Measurements from ENCODE around the gene DPY19L1.
"Not testable (repeated sequence)": the region's sequence is repeated elsewhere in the genome, so short reads cannot be mapped to it uniquely, and the experiment has no call there.

DPY19L1 gene

GRCh38 chr7:35037211-35037525 is at the start of gene DPY19L1:
Gene DPY19L1, minus strand, starts transcription at chr7:35037485. Its CDS starts 91 bp downstream, at chr7:35037394.
- DNase-seq, result no peak

- not testable (repeated sequence) for DNase-seq
Observed at GRCh38 chr7:35079517-35079916, 42.2 kb upstream of the DPY19L1 start.

GRCh38 chr7:35074008-35074407 is 36.7 kb upstream of the DPY19L1 start:
- DNase-seq, result not testable (repeated sequence)

- not testable (repeated sequence) for DNase-seq
Observed at GRCh38 chr7:35072950-35073827, 35.9 kb upstream of the DPY19L1 start.

- DNase-seq, result not testable (repeated sequence)
Observed at GRCh38 chr7:35069084-35069483, 31.8 kb upstream of the DPY19L1 start.

GRCh38 chr7:35065382-35065781 is 28.1 kb upstream of the DPY19L1 start:
- DNase-seq, result not testable (repeated sequence)

GRCh38 chr7:35058571-35058970 is 21.3 kb upstream of the DPY19L1 start:
- DNase-seq, result not testable (repeated sequence)

- not testable (repeated sequence) for DNase-seq
Observed at GRCh38 chr7:35057505-35058451, 20.5 kb upstream of the DPY19L1 start.

GRCh38 chr7:35055733-35056132 is 18.4 kb upstream of the DPY19L1 start:
- DNase-seq, result not testable (repeated sequence)

GRCh38 chr7:35053488-35054175 is 16.3 kb upstream of the DPY19L1 start:
- not testable (repeated sequence) for DNase-seq

GRCh38 chr7:35048390-35048789 is 11.1 kb upstream of the DPY19L1 start:
- not testable (repeated sequence) for DNase-seq

GRCh38 chr7:35047912-35048305 is 10.6 kb upstream of the DPY19L1 start:
- not testable (repeated sequence) for DNase-seq

GRCh38 chr7:35047263-35047911 is 10.1 kb upstream of the DPY19L1 start:
- not testable (repeated sequence) for DNase-seq

- not testable (repeated sequence) for DNase-seq
Observed at GRCh38 chr7:35043301-35043700, 6.0 kb upstream of the DPY19L1 start.

GRCh38 chr7:35040906-35041305 is 3.6 kb upstream of the DPY19L1 start:
- DNase-seq, result no peak

GRCh38 chr7:35039343-35039742 is 2.1 kb upstream of the DPY19L1 start:
- DNase-seq, result no peak

- no peak for DNase-seq
Observed at GRCh38 chr7:35038354-35038753, 1.1 kb upstream of the DPY19L1 start.

- DNase-seq, result peak; percentile 77 to 84
Observed at GRCh38 chr7:35037526-35038341, 449 bp upstream of the DPY19L1 start.

GRCh38 chr7:35036361-35037171 is 719 bp downstream of the DPY19L1 start:
- peak; percentile 10 to 24 for DNase-seq

- DNase-seq, result peak in 1 of 2 donors; percentile 9
Observed at GRCh38 chr7:35035511-35035961, 1.7 kb downstream of the DPY19L1 start.

Data from stimulated activated CD4-positive, alpha-beta T cell treated with anti-CD3 and anti-CD28 coated beads, Interleukin-2, amount 100 ng/mL, for 48 hours (primary cell).